C4-2B (cell line): ENCODE data around the gene AIP.
A peak's percentile ranks its signal among the peaks of the same experiment; 100 is the strongest.

Source experiments
- H3K27ac ChIP-seq: fragments of 450-650 bp; 2 replicates; pipeline ENCODE4 v1.5.1; 2017
- CTCF ChIP-seq: fragments of 450-650 bp; conservative IDR thresholded peaks from 2 replicates; pipeline ENCODE4 v1.5.1; 2017; ENCODE audit warnings: mild to moderate bottlenecking
- ZFX ChIP-seq: fragments of 450-650 bp; IDR thresholded peaks from 2 replicates; pipeline ENCODE4 v1.6.1; 2017

Gene AIP

GRCh38 chr11:67501854-67502253, 19.0 kb downstream of the AIP start:
- H3K27ac ChIP-seq = no peak overlapping the region
- TF ChIP-seq CTCF (no peak), ZFX (no peak)

GRCh38 chr11:67502328-67502979, 19.6 kb downstream of the AIP start:
- no peak for TF ChIP-seq ZFX
- no peak for TF ChIP-seq CTCF
- H3K27ac ChIP-seq = no peak overlapping the region

- H3K27ac ChIP-seq = no peak overlapping the region
- TF ChIP-seq CTCF = no peak
- TF ChIP-seq ZFX = no peak
Observed at GRCh38 chr11:67503119-67504004, 20.5 kb downstream of the AIP start.

- TF ChIP-seq CTCF (no peak), ZFX (no peak)
- peak overlapping the region; percentile 88 for H3K27ac ChIP-seq
Observed at GRCh38 chr11:67504005-67504949, 21.5 kb downstream of the AIP start.

- TF ChIP-seq CTCF (no peak), ZFX (no peak)
- peak within 1 kb of the TSS; percentile 88 for H3K27ac ChIP-seq
Observed at GRCh38 chr11:67504950-67505581, 22.2 kb downstream of the AIP start, which contains the start of gene PITPNM1. Gene PITPNM1, minus strand, starts transcription at chr11:67505363. Its CDS starts 1,183 bp downstream, at chr11:67504180.

- TF ChIP-seq ZFX = no peak
- peak; percentile 99 for TF ChIP-seq CTCF
- peak overlapping the region; percentile 88 for H3K27ac ChIP-seq
Observed at GRCh38 chr11:67505605-67506396, 23.0 kb downstream of the AIP start.
